HG03159 (cell line): Measurements from ENCODE around the gene PILRB.

ENCODE experiments used
- ATAC-seq: cut with Tn5 transposase; IDR thresholded peaks from one replicate; pipeline ENCODE4 v1.9.1; 2021; ENCODE audit warnings: mild to moderate bottlenecking, moderate library complexity; ENCODE audit not compliant: unreplicated experiment

Gene PILRB

DNA sequence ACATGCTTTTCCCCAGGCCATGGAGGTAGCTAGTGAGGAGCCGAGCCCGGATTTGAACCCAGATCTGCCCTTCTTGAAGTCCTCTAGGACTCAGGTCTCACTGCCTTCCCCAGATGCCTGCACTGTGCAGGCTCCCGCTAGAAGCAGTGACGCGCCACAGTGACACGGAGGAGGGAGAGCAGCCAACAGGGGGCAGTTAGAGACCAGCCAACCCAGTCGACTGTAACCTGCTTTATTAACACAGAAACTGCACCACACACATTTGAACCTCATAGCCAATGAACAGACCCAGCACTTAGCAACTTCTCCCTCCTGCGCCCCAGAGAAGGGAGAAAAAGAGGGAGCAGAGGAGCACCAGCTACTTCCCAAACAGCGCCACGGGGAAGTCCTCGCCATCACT, 42.7 kb downstream of the PILRB start:
- no peak for ATAC-seq

DNA sequence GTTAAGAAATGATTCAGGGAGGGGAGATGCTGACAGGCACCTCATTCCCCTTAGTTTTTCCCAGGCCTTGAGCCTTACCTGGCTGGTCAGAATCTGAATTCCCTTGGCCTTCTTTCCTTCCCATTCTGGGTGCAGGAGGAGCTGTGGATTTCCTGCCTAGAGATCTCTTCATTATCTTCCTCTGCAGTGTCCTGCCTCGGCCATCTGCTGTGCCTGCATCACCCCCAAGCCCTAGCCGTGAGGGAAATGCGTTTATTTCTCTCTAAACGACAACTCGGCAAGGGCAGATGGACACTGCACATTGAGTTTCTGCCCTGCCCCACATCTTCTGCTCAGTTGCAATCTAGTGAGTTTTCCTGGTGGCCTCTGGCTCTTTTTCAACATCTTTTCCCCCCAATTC, 43.9 kb downstream of the PILRB start:
- no peak for ATAC-seq

DNA sequence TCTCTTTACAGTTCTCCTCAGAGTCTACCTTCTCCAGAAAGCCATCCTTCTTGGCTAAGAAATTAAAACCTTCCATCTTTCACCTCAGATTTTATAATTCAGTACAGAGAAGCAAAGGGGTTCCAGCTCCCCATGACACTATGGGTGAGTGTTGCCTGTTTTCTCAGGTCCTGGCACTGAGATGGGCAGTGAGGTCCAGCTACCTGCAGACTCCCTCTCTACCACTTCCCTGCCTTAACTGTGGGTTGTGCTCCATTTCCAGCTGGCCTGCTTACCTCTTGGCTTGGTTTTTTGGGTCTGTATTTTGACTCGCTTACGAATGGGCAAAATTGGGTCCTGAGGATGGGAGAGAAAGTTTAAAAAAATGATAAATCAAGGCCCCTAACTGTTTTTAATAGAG, 44.3 kb downstream of the PILRB start:
- ATAC-seq, result no peak

DNA sequence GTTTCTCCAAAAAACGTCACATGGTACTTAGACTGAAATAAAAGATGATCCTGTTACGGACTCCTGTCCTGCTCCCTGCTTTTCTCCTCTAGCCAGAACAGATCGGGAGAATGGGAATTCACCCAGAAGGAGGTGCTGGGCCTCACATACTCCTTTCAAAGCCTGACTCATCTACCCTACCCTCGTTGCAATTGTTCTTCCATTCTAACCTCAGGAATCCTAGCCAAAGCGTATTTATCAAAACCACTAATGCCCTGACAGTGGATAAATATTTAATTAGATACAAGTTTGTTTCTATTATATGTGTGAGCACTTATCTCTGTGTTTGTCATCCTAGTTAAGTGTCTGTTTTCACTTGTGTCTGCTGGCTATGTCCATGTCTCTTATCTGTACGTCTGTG, 48.9 kb downstream of the PILRB start:
- ATAC-seq, result no peak

DNA sequence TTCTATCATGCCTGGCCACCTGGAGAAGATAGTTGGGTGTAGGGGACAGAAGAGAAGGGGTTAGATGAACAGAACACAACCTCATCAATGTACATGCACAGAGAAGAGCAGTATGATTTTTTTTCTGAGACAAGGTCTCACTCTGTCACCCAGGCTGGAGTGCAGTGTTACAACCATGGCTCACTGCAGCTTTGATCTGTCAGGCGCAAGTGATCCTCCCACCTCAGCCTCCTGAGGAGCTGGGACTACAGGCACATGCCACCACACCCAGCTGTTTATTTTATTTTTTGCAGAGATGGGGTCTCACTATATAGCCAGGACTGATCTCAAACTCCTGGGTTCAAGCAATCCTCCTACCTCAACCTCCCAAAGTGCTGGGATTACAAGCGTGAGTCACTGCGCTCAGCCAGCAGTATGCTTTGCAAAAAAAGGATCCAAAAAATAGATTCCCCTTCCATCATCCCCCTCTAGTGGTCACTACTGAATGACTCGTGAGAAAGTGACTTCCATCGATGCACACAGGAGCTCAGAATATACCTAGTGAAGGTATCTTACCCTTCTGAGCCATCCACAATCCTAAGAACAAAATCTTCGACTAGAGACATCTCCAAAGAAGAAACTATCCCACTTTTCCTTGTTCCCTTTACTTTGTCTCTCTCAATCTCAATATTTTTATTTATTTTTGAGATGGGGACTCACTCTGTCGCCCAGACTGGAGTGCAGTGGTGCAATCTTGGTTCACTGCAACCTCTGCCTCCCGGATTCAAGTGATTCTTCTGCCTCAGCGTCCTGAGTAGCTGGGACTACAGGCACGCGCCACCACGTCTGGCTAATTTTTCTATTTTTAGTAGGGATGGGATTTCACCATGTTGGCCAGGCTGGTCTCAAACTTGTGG, 49.6 kb downstream of the PILRB start:
- ATAC-seq, result no peak

DNA sequence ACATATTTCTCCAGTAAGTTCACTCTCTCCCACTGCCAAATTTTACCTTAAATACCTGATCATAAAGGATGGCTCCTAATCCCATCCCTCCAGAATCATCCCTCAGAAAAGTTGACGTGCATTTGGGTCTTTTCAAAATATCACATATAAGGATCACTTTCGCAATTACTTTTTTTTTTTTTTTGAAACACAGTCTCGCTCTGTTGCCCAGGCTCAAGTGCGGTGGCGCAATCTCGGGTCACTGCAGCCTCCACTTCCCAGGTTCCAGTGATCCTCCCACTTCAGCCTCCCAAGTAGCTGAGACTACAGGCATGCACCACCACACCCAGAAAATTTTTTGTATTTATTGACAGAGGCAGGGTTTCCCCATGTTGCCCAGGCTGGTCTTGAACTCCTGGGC, 53.2 kb downstream of the PILRB start:
- no peak for ATAC-seq

DNA sequence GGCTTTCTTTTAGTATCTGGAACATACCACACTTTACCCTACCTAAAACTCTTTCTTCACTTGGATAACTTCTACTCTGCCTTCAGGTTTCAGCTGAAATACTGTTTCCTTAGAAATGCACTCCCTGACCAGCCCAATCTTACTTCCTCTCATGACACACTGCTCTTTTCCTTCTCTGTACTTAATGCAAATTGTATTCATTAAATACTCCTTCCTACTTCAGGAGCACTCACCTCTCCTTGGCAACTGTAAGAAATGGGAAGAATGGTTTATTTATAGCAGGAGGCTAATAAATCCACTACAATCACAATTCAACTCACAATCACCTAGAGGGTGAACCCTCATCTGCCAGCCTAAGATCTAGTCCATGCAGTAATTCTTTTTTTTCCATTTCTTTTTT, 55.4 kb downstream of the PILRB start:
- no peak for ATAC-seq

DNA sequence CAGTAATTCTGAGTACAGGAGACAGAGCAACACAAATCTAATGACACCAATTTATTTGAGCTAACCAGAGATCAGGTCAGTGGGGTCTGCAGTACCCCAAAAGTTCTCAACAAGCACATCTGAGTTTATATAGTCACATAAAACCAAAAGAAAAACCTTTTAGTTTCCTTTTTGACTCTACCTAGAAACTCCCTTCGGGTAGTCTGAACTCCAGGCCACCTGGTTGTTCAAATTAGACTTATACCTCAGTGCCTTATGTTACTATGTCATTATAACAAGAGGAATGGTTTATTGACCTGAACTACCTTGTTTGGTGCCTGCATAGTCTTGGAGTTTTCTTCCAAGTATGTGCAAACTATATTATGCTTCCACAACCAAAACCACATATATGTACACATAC, 56.0 kb downstream of the PILRB start:
- ATAC-seq, result peak; percentile 61

DNA sequence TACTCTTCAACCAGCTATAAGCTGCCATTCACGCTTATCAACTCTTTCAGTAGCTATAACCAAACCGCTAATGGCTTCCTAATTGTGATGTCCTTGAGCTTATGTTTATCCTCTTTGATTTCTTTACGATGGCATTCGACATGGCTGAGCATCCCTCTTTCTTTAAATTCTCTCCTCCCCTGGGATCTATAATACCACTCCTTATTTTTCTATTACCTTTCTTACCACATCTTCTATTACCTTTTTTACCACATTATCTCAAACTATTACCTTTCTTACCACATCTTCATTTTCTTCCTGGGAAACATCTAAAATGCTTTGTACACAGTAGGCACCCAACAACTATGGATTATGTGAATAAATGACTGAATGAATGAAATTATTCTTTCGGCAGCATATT, 57.5 kb downstream of the PILRB start:
- no peak for ATAC-seq
